SK-N-SH treated with all-trans-retinoic acid at 6 μM for 48 hours (cell line): ENCODE data around the gene RBM7.

Source experiments
- ATAC-seq: fragments of 200-7000 bp; cut with Tn5 transposase; 3 replicates; pipeline ENCODE4 v1.9.1; 2020; ENCODE audit warnings: mild to moderate bottlenecking, moderate library complexity
- ARNTL ChIP-seq: fragments of 450-650 bp; formaldehyde crosslinking; IDR thresholded peaks from 2 replicates; pipeline ENCODE4 v1.5.0; 2020; ENCODE audit warnings: low read depth, mild to moderate bottlenecking, moderate library complexity, borderline replicate concordance
- CREB5 ChIP-seq: fragments of 250-450 bp; sonication (Bioruptor Pico); IDR thresholded peaks from 2 replicates; pipeline ENCODE4 v1.5.1; 2020; ENCODE audit warnings: low read depth, mild to moderate bottlenecking, moderate library complexity
- CSDC2 ChIP-seq: fragments of 250-450 bp; sonication (Bioruptor Pico); IDR thresholded peaks from 2 replicates; pipeline ENCODE4 v1.5.0; 2020; ENCODE audit warnings: mild to moderate bottlenecking, moderate library complexity
- CSRNP3 ChIP-seq: fragments of 250-450 bp; sonication (Bioruptor Pico); IDR thresholded peaks from 2 replicates; pipeline ENCODE4 v1.5.1; 2021; ENCODE audit warnings: mild to moderate bottlenecking, moderate library complexity
- ESRRG ChIP-seq: fragments of 250-450 bp; sonication (Bioruptor Pico); IDR thresholded peaks from 2 replicates; pipeline ENCODE4 v1.6.1; 2021; ENCODE audit warnings: mild to moderate bottlenecking
- GLIS3 ChIP-seq: fragments of 250-450 bp; sonication (Bioruptor Pico); IDR thresholded peaks from 2 replicates; pipeline ENCODE4 v1.5.0; 2020; ENCODE audit warnings: mild to moderate bottlenecking, moderate library complexity
- ISL1 ChIP-seq: fragments of 250-450 bp; sonication (Bioruptor Pico); IDR thresholded peaks from 2 replicates; pipeline ENCODE4 v2.1.2; 2022; ENCODE audit warnings: mild to moderate bottlenecking, moderate library complexity
- OSR1 ChIP-seq: fragments of 250-450 bp; sonication (Bioruptor Pico); IDR thresholded peaks from 2 replicates; pipeline ENCODE4 v1.8.0; 2022; ENCODE audit warnings: moderate library complexity, mild to moderate bottlenecking, inconsistent platforms
- PATZ1 ChIP-seq: fragments of 250-450 bp; sonication (Bioruptor Pico); IDR thresholded peaks from 2 replicates; pipeline ENCODE4 v1.8.0; 2020; ENCODE audit warnings: mild to moderate bottlenecking, moderate library complexity, borderline replicate concordance
- POU6F1 ChIP-seq: fragments of 250-450 bp; sonication (Bioruptor Pico); IDR thresholded peaks from 2 replicates; pipeline ENCODE4 v1.8.0; 2021; ENCODE audit warnings: low read depth, mild to moderate bottlenecking, moderate library complexity, borderline replicate concordance
- PPARA ChIP-seq: fragments of 250-450 bp; sonication (Bioruptor Pico); IDR thresholded peaks from 2 replicates; pipeline ENCODE4 v1.5.0; 2020; ENCODE audit warnings: mild to moderate bottlenecking, borderline replicate concordance
- RARB ChIP-seq: fragments of 250-450 bp; sonication (Bioruptor Pico); IDR thresholded peaks from 2 replicates; pipeline ENCODE4 v1.8.0; 2021; ENCODE audit warnings: mild to moderate bottlenecking, moderate library complexity
- SNAI2 ChIP-seq: fragments of 250-450 bp; sonication (Bioruptor Pico); IDR thresholded peaks from 2 replicates; pipeline ENCODE4 v1.5.0; 2020; ENCODE audit warnings: mild to moderate bottlenecking, moderate library complexity
- TCF4 ChIP-seq: fragments of 250-450 bp; sonication (Bioruptor Pico); IDR thresholded peaks from 2 replicates; pipeline ENCODE4 v1.8.0; 2021; ENCODE audit warnings: mild to moderate bottlenecking, moderate library complexity, borderline replicate concordance
- TOX ChIP-seq: fragments of 250-450 bp; sonication (Bioruptor Pico); IDR thresholded peaks from 2 replicates; pipeline ENCODE4 v1.8.0; 2021; ENCODE audit warnings: mild to moderate bottlenecking, moderate library complexity, borderline replicate concordance
- TSHZ2 ChIP-seq: fragments of 250-450 bp; sonication (Bioruptor Pico); IDR thresholded peaks from 2 replicates; pipeline ENCODE4 v1.5.0; 2020; ENCODE audit warnings: mild to moderate bottlenecking, moderate library complexity
- ZFP3 ChIP-seq: fragments of 250-450 bp; sonication (Bioruptor Pico); IDR thresholded peaks from 2 replicates; pipeline ENCODE4 v1.5.0; 2020; ENCODE audit warnings: mild to moderate bottlenecking, moderate library complexity
- ZNF565 ChIP-seq: fragments of 450-650 bp; formaldehyde crosslinking; conservative IDR thresholded peaks from 2 replicates; pipeline ENCODE4 v1.5.0; 2020; ENCODE audit warnings: low read depth, mild to moderate bottlenecking, moderate library complexity
- ZNF70 ChIP-seq: fragments of 450-650 bp; formaldehyde crosslinking; IDR thresholded peaks from 2 replicates; pipeline ENCODE4 v1.5.0; 2020; ENCODE audit warnings: mild to moderate bottlenecking, moderate library complexity
- ZNF8 ChIP-seq: fragments of 450-650 bp; formaldehyde crosslinking; IDR thresholded peaks from 2 replicates; pipeline ENCODE4 v1.5.0; 2020; ENCODE audit warnings: mild to moderate bottlenecking, moderate library complexity

RBM7 gene

GRCh38 chr11:114377612-114378267, 22.7 kb upstream of the RBM7 start:
- ATAC-seq, result peak; percentile 93
- TF ChIP-seq PPARA (no peak), RARB (CRISPR knock-in tag) (no peak), ZFP3 (CRISPR knock-in tag) (no peak), OSR1 (CRISPR knock-in tag) (no peak), PATZ1 (CRISPR knock-in tag) (no peak), ARNTL (CRISPR knock-in tag) (no peak), CSDC2 (CRISPR knock-in tag) (no peak), ISL1 (CRISPR knock-in tag) (no peak), SNAI2 (no peak), ZNF8 (CRISPR knock-in tag) (no peak), TCF4 (no peak), TOX (CRISPR knock-in tag) (no peak)

GRCh38 chr11:114379394-114380069, 20.9 kb upstream of the RBM7 start:
- no peak for ATAC-seq
- TF ChIP-seq ZNF565 (CRISPR knock-in tag), result no peak
- no peak for TF ChIP-seq ZFP3 (CRISPR knock-in tag)
- TF ChIP-seq ARNTL (CRISPR knock-in tag), result no peak
- no peak for TF ChIP-seq ESRRG (CRISPR knock-in tag)
- TF ChIP-seq SNAI2, result no peak
- TF ChIP-seq GLIS3, result no peak
- no peak for TF ChIP-seq RARB (CRISPR knock-in tag)
- TF ChIP-seq ZNF8 (CRISPR knock-in tag), result no peak
- no peak for TF ChIP-seq CSRNP3
- TF ChIP-seq ISL1 (CRISPR knock-in tag), result no peak
- no peak for TF ChIP-seq CSDC2 (CRISPR knock-in tag)
- no peak for TF ChIP-seq OSR1 (CRISPR knock-in tag)
- no peak for TF ChIP-seq TOX (CRISPR knock-in tag)
- no peak for TF ChIP-seq TCF4
- TF ChIP-seq PPARA, result no peak
- no peak for TF ChIP-seq TSHZ2 (CRISPR knock-in tag)
- no peak for TF ChIP-seq CREB5 (CRISPR knock-in tag)
- TF ChIP-seq ZNF70 (CRISPR knock-in tag), result no peak

GRCh38 chr11:114382509-114382908, 18.0 kb upstream of the RBM7 start:
- ATAC-seq, result no peak
- no peak for TF ChIP-seq POU6F1
- TF ChIP-seq ZNF8 (CRISPR knock-in tag), result peak; percentile 78
